ENCODE measurements around the gene CNBP. TPM values are rescaled to one million over a fixed set of nuclear protein-coding genes. Genes with fewer than 3 reads are reported as not detected.

The CNBP gene
- total and polyA plus RNA-seq, 2 donors (not counting 3 experiments of a cell fraction or from before 2014, with no cell fraction given) = 196 to 205 TPM

GRCh38 chr3:129118745-129119144 is 65.0 kb downstream of the CNBP start:
- CTCF ChIA-PET = interaction anchor here (2.0 to 4.5 kb wide), 3 partner anchors 66 to 148 kb away, joined by 7 to 79 read pairs (median 31); no protein-coding TSS in a partner anchor
- no peak overlapping the region for H3K4me3 ChIP-seq (replicated peaks in 1 of 3; ENCODE audit: insufficient read depth in 1 of 3, low read depth in 1 of 3, low read length in 3 of 3)
- H3K9me1 ChIP-seq (replicated peaks; ENCODE audit: control insufficient read depth, extremely low read depth, insufficient read depth, low read length) = no peaks in the 10 kb centered on the region
- intact Hi-C loops (cut with micrococcal nuclease) (no loop called here), dilution Hi-C loops (cut with MboI; ENCODE audit: extremely low pct_ligation_motif_present, low sequenced_read_pairs) (loop anchor here (25.0 kb wide), 1 partner anchor 206 kb away; no protein-coding TSS in a partner anchor)
- POLR2A ChIA-PET = no interaction called here
- H3K27ac ChIP-seq (ENCODE audit: insufficient read depth, low read depth, low read length) = no peak overlapping the region
- H4K20me1 ChIP-seq (replicated peaks; ENCODE audit: control insufficient read depth, extremely low read depth, insufficient read depth, low read length) = no peaks in the 10 kb centered on the region
- BruUV-seq (replicated peaks) = no TSS peak
- H3K27me3 ChIP-seq (ENCODE audit: control insufficient read depth in 2 of 2, insufficient read depth in 2 of 2, low read length in 2 of 2) = no peaks in the 10 kb centered on the region
- no peaks in the 10 kb centered on the region for H3K9me3 ChIP-seq (replicated peaks; ENCODE audit: control insufficient read depth, insufficient read depth, low read length)
- DNase-seq (ENCODE audit: low read depth, low spot score) (peak; percentile 27), FAIRE-seq (peak; percentile 47)
- peaks cover 0 to 7% of the 10 kb centered on the region in 2 experiments for H3K36me3 ChIP-seq (ENCODE audit: control insufficient read depth in 2 of 2, extremely low read depth in 1 of 2, insufficient read depth in 2 of 2, low read length in 2 of 2)
- H3K9ac ChIP-seq (replicated peaks; ENCODE audit: extremely low read depth, insufficient read depth, low read length) = no peak overlapping the region
- H3K79me2 ChIP-seq (ENCODE audit: control insufficient read depth, insufficient read depth, low read length) = peaks cover 29% of the 10 kb centered on the region
- H2AFZ ChIP-seq (ENCODE audit: low read depth, low read length) = no peak overlapping the region
- H3K4me2 ChIP-seq (ENCODE audit: insufficient read depth, low read length) = peak overlapping the region; percentile 98
- no peak for TF ChIP-seq JUN (IDR thresholded peaks at IDR 0.05; ENCODE audit: borderline replicate concordance, insufficient read depth, insufficient read length, low read depth)
- H3K4me1 ChIP-seq (ENCODE audit: control insufficient read depth, extremely low read depth, insufficient read depth, low read length) = peaks cover 27% of the 10 kb centered on the region

Small RNAs within 50 kb of the gene (small RNA-seq; reads per million reads assigned to genes)
- gene RPS27P12 (ENCODE audit: insufficient read depth, insufficient read length, low read depth, low replicate concordance) = not detected

Other genes with a start within 250 kb of the CNBP start
- gene CFAP92, start 189.8 kb downstream of the CNBP start, total RNA-seq = 0.21 and 0.62 TPM in 2 replicates
- 0.04 and 0.10 TPM in 2 replicates for gene CFAP92, start 189.8 kb downstream of the CNBP start, polyA plus RNA-seq
- gene EFCC1, start 182.6 kb downstream of the CNBP start, total RNA-seq = 0.58 and 0.73 TPM in 2 replicates
- 1.3 and 1.6 TPM in 2 replicates for gene EFCC1, start 182.6 kb downstream of the CNBP start, polyA plus RNA-seq
- gene GP9, start 123.1 kb downstream of the CNBP start, total RNA-seq = not detected in 2 replicates
- not detected in 2 replicates for gene GP9, start 123.1 kb downstream of the CNBP start, polyA plus RNA-seq
- 22.6 and 31.5 TPM in 2 replicates for gene RAB43, start 62.1 kb downstream of the CNBP start, total RNA-seq
- 18.5 and 22.0 TPM in 2 replicates for gene RAB43, start 62.1 kb downstream of the CNBP start, polyA plus RNA-seq
- gene ISY1, start 22.8 kb downstream of the CNBP start, total RNA-seq = 50.6 and 59.4 TPM in 2 replicates
- 50.7 and 65.1 TPM in 2 replicates for gene ISY1, start 22.8 kb downstream of the CNBP start, polyA plus RNA-seq
- gene COPG1, start 65.7 kb upstream of the CNBP start, total RNA-seq = 202 and 203 TPM in 2 replicates
- 112 and 113 TPM in 2 replicates for gene COPG1, start 65.7 kb upstream of the CNBP start, polyA plus RNA-seq
- gene HMCES, start 95.0 kb upstream of the CNBP start, total RNA-seq = 38.9 and 40.8 TPM in 2 replicates
- gene HMCES, start 95.0 kb upstream of the CNBP start, polyA plus RNA-seq = 21.7 and 30.6 TPM in 2 replicates
- gene EFCAB12, start 244.7 kb upstream of the CNBP start, total RNA-seq = 0.25 and 0.49 TPM in 2 replicates
- gene EFCAB12, start 244.7 kb upstream of the CNBP start, polyA plus RNA-seq = 0.15 and 0.19 TPM in 2 replicates

Data from endothelial cell of umbilical vein (primary cell).